ENCODE data around the gene ANO2.

ANO2 gene

GRCh38 chr12:5758347-5758746 is 186.7 kb downstream of the ANO2 start:
- no peak overlapping the region for H3K4me2 ChIP-seq (ENCODE audit: low read length)
- TF ChIP-seq CTCF (IDR thresholded peaks at IDR 0.05; ENCODE audit: low read depth, low read length), result no peak
- no peaks in the 10 kb centered on the region for H4K20me1 ChIP-seq (ENCODE audit: insufficient read depth, low read length)
- H3K9me3 ChIP-seq (ENCODE audit: insufficient read depth, low read length), result no peaks in the 10 kb centered on the region
- H2AFZ ChIP-seq (ENCODE audit: low read depth, low read length), result no peak overlapping the region
- no peak overlapping the region for H3K9ac ChIP-seq (ENCODE audit: low read length)
- no peaks in the 10 kb centered on the region for H3K4me1 ChIP-seq (ENCODE audit: low read length)
- H3K36me3 ChIP-seq (replicated peaks; ENCODE audit: low read depth, low read length), result no peaks in the 10 kb centered on the region
- no peaks in the 10 kb centered on the region for H3K79me2 ChIP-seq (ENCODE audit: low read length)
- H3K27me3 ChIP-seq (ENCODE audit: low read depth, low read length), result peaks cover 4% of the 10 kb centered on the region
- no peak overlapping the region for H3K4me3 ChIP-seq (ENCODE audit: low read length)
- no peak overlapping the region for H3K27ac ChIP-seq (ENCODE audit: low read length)

- H3K4me1 ChIP-seq (ENCODE audit: low read length), result no peaks in the 10 kb centered on the region
- no peaks in the 10 kb centered on the region for H4K20me1 ChIP-seq (ENCODE audit: insufficient read depth, low read length)
- H3K4me2 ChIP-seq (ENCODE audit: low read length), result no peak overlapping the region
- H3K36me3 ChIP-seq (replicated peaks; ENCODE audit: low read depth, low read length), result no peaks in the 10 kb centered on the region
- no peak overlapping the region for H3K27ac ChIP-seq (ENCODE audit: low read length)
- no peak overlapping the region for H3K9ac ChIP-seq (ENCODE audit: low read length)
- no peaks in the 10 kb centered on the region; the same call in 1 of the 2 replicates for H3K27me3 ChIP-seq (ENCODE audit: low read depth, low read length)
- no peak overlapping the region for H3K4me3 ChIP-seq (ENCODE audit: low read length)
- H3K9me3 ChIP-seq (ENCODE audit: insufficient read depth, low read length), result no peaks in the 10 kb centered on the region
- H2AFZ ChIP-seq (ENCODE audit: low read depth, low read length), result no peak overlapping the region
- TF ChIP-seq CTCF (IDR thresholded peaks at IDR 0.05; ENCODE audit: low read depth, low read length), result no peak
- no peak for TF ChIP-seq EZH2phosphoT487 (IDR thresholded peaks at IDR 0.05; ENCODE audit: low read depth)
- no peaks in the 10 kb centered on the region for H3K79me2 ChIP-seq (ENCODE audit: low read length)
These were observed 188.7 kb downstream of the ANO2 start for GRCh38 chr12:5756338-5756842.

- Histone ChIP-seq H3K27me3 (ENCODE audit: low read depth, low read length) (no peaks in the 10 kb centered on the region), H3K9ac (ENCODE audit: low read length) (no peak overlapping the region), H3K9me3 (ENCODE audit: insufficient read depth, low read length) (no peaks in the 10 kb centered on the region), H3K36me3 (replicated peaks; ENCODE audit: low read depth, low read length) (no peaks in the 10 kb centered on the region), H3K27ac (ENCODE audit: low read length) (no peak overlapping the region), H2AFZ (ENCODE audit: low read depth, low read length) (no peak overlapping the region), H3K4me2 (ENCODE audit: low read length) (no peak overlapping the region), H3K4me1 (ENCODE audit: low read length) (no peaks in the 10 kb centered on the region), H3K79me2 (ENCODE audit: low read length) (no peaks in the 10 kb centered on the region), H3K4me3 (ENCODE audit: low read length) (no peak overlapping the region), H4K20me1 (ENCODE audit: insufficient read depth, low read length) (no peaks in the 10 kb centered on the region)
- TF ChIP-seq CTCF (IDR thresholded peaks at IDR 0.05; ENCODE audit: low read depth, low read length) (no peak), EZH2phosphoT487 (IDR thresholded peaks at IDR 0.05; ENCODE audit: low read depth) (no peak)
These were observed 197.0 kb downstream of the ANO2 start for GRCh38 chr12:5748027-5748426.

- no peaks in the 10 kb centered on the region for H3K4me1 ChIP-seq (ENCODE audit: low read length)
- no peaks in the 10 kb centered on the region for H3K36me3 ChIP-seq (replicated peaks; ENCODE audit: low read depth, low read length)
- no peak overlapping the region for H2AFZ ChIP-seq (ENCODE audit: low read depth, low read length)
- no peaks in the 10 kb centered on the region for H3K9me3 ChIP-seq (ENCODE audit: insufficient read depth, low read length)
- TF ChIP-seq EZH2phosphoT487 (IDR thresholded peaks at IDR 0.05; ENCODE audit: low read depth) (no peak), CTCF (IDR thresholded peaks at IDR 0.05; ENCODE audit: low read depth, low read length) (no peak)
- no peak overlapping the region for H3K4me2 ChIP-seq (ENCODE audit: low read length)
- H3K27me3 ChIP-seq (ENCODE audit: low read depth, low read length), result no peaks in the 10 kb centered on the region
- H4K20me1 ChIP-seq (ENCODE audit: insufficient read depth, low read length), result no peaks in the 10 kb centered on the region
- no peak overlapping the region for H3K9ac ChIP-seq (ENCODE audit: low read length)
- H3K79me2 ChIP-seq (ENCODE audit: low read length), result no peaks in the 10 kb centered on the region
- no peak overlapping the region for H3K4me3 ChIP-seq (ENCODE audit: low read length)
- H3K27ac ChIP-seq (ENCODE audit: low read length), result no peak overlapping the region
These were observed 198.1 kb downstream of the ANO2 start for GRCh38 chr12:5746917-5747316.
